SHP77 (cell line): ENCODE results near the gene FOXE1.

ENCODE experiments used
- DNase-seq, 2 experiments: peaks; one replicate each; lab custom pipeline; 2025; lab: John Stamatoyannopoulos, UW

Gene FOXE1

DNA sequence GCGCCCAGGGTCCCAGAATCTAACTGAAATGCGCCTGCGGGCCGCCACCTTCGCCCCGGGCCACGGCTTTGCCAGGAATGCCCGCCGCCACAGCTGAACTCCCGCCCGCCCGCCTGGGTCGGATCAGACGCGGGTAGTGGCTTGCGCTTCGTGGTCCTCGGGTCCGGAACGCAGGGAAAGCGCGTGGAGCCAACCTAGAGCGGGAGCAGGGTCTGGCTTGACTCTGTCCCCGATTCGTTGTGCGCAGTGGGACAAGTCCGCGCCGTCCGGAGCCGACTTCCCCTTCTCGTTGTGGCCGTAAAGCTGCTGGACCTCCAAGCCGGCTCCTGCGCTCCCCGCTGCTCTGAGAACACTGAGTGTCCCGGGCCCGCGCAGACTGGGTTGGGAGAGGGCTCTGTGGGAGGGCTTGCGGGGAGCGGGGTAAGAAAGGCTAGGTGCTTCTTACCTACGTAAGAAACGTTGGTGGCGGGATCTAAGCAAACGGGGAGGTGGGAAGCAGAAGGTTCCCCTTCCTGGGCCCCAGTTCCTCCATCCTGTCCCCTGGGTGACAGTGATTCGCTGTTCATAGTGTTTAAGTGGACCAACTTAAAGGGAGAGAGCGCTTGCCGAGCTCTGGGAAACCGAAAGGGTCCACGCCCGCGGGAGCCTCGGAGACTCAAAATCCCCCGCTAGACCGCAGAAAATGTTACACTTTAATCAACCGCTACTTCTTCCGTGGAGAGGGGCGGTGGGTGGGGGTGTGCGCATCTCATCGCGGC is 4.4 kb upstream of the FOXE1 start:
- no peak for DNase-seq

- no peak for DNase-seq
These were observed 3.0 kb upstream of the FOXE1 start for GRCh38 chr9:97849980-97850379.

- no peak for DNase-seq
These were observed 2.1 kb upstream of the FOXE1 start for GRCh38 chr9:97850746-97851445.

GRCh38 chr9:97851446-97851883 is 1.6 kb upstream of the FOXE1 start:
- no peak for DNase-seq

DNA sequence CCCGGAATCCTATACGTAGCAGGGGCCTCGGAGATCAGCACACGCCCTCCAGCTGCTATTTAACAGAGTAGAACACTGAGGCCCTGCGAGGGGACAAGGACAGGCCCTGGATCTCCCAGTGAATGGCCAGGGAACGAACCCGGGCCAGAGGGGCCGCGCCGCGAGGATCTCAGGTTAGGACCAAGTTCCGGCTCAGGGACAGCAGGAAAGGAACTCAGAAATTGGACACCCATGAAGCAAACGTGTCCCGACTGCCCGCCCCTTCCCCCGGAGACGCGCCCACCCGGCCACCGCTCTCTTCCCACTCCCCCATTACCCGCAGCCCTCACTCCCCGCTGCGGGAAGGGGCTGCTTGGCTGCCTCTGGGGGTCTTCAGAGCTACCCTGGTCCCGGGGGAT is 1.0 kb upstream of the FOXE1 start:
- no peak for DNase-seq

DNA sequence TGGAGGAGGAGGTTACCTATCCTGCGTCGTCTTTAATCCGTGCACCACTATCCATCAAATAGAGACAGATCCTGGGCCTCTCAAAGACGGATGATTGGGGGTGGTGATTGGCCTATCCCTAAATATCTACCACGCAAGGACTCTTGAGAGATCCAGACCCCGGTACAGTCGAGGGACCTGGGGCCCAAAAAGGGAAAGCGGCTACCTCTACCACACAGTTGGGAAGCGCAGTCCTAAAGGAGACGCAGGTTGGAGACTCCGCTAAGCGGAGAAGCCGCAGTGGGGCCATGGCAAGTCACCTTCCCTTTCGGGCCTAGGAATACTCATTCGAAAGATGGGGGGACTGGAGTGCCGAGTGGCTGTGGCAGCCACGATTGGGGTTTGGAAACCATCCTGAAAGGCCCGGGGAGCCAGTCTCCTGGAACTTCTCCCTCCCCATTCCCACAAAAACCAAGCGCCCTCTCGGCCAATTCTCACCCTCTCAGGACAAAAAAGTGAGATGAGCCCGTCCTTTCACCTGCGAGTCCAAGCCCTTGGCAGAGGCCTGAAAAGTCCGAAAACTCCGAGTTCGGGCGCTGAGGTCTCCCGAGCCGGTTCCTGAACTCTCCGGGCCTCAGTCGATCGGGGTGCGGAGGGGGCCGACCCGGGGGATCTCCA is 499 bp upstream of the FOXE1 start:
- DNase-seq, result no peak

DNA sequence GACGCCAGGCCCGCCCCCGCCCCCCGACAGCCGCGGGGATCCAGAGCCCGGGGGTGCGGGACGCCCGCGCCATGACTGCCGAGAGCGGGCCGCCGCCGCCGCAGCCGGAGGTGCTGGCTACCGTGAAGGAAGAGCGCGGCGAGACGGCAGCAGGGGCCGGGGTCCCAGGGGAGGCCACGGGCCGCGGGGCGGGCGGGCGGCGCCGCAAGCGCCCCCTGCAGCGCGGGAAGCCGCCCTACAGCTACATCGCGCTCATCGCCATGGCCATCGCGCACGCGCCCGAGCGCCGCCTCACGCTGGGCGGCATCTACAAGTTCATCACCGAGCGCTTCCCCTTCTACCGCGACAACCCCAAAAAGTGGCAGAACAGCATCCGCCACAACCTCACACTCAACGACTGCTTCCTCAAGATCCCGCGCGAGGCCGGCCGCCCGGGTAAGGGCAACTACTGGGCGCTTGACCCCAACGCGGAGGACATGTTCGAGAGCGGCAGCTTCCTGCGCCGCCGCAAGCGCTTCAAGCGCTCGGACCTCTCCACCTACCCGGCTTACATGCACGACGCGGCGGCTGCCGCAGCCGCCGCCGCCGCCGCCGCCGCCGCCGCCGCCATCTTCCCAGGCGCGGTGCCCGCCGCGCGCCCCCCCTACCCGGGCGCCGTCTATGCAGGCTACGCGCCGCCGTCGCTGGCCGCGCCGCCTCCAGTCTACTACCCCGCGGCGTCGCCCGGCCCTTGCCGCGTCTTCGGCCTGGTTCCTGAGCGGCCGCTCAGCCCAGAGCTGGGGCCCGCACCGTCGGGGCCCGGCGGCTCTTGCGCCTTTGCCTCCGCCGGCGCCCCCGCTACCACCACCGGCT is 1.0 kb downstream of the FOXE1 start:
- DNase-seq, result no peak

DNA sequence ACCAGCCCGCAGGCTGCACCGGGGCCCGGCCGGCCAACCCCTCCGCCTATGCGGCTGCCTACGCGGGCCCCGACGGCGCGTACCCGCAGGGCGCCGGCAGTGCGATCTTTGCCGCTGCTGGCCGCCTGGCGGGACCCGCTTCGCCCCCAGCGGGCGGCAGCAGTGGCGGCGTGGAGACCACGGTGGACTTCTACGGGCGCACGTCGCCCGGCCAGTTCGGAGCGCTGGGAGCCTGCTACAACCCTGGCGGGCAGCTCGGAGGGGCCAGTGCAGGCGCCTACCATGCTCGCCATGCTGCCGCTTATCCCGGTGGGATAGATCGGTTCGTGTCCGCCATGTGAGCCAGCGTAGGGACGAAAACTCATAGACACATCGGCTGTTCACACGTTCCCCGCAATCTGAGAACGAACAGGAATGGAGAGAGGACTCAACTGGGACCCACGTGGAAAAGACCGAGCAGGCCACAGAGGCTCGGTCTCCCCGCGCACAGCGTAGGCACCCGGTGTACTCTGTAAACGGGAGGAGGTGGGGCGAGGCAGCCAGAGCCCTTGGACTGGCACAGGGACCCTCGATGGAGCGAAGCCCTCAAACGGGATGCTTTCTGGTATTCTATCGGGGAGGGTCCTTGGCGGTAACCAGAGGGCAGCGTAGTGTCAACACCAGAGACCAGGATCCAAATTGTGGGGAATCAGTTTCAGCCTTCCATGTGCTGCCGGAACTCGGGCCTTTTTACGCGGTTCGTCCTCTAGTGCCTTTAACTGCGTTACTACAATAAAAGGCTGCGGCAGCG is 1.9 kb downstream of the FOXE1 start:
- no peak for DNase-seq

DNA sequence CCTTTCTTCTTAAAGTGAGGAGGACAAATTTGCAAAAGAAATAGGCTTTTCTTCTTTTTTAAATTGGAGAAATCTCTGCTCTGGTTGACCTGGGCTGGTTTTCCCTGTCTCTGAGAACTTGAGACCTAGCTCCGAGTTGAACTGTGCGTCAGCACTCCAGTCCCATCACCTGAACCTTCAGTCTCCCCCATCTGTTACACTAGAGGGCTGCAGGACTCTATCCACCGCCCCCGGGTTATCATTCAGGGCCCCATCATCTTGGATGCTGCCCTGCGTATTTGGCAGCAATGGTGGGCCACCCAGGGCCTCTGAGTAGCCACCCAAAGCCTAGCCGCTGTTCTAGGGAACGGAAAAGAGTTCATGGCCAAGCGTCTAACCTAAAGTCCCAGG is 2.5 kb downstream of the FOXE1 start:
- no peak for DNase-seq

- DNase-seq, result no peak
These were observed 2.9 kb downstream of the FOXE1 start for GRCh38 chr9:97855899-97856298.

DNA sequence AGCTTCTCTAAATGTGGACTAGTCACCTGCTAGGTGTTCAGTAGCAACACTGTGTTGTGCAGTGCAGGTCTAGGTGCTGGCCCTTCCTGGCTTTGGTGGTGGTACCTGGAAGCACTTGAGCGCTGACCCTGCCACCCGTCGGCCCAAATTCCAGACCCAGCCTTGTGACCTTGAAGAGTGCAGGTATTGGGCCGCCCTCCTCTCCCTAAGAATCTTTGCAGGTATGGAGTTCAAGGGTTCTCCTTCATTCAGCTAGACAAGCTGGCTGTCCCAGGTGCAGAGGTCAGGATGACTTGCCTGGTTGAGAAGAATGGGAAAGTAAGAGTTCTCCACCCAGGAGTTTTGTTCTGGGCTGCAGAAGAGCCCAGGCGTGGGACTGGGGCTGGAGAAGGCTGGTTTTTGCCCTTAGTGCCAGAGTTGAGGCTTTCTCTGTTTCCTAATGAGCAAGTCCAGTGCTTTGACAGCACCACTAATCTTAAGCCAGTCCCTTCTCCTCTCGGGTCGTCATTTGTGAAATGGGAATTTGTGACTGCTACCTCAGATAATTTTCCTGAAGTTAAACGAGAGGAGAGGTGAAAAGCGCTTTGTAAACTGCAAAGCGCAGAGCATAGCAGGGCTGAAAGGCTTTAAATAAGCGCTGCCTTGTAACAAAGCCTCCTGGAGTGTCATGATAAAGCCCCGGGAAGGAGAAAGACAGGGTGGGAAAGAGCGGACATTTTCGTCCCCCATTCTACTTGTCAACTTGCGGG is 4.0 kb downstream of the FOXE1 start:
- no peak for DNase-seq

- DNase-seq, result no peak
These were observed 4.8 kb downstream of the FOXE1 start for GRCh38 chr9:97857606-97858392.

- no peak for DNase-seq
These were observed 5.3 kb downstream of the FOXE1 start for GRCh38 chr9:97858393-97858713.

GRCh38 chr9:97858826-97859225 is 5.8 kb downstream of the FOXE1 start:
- no peak for DNase-seq

- no peak for DNase-seq
These were observed 6.3 kb downstream of the FOXE1 start for GRCh38 chr9:97859346-97859745.

DNA sequence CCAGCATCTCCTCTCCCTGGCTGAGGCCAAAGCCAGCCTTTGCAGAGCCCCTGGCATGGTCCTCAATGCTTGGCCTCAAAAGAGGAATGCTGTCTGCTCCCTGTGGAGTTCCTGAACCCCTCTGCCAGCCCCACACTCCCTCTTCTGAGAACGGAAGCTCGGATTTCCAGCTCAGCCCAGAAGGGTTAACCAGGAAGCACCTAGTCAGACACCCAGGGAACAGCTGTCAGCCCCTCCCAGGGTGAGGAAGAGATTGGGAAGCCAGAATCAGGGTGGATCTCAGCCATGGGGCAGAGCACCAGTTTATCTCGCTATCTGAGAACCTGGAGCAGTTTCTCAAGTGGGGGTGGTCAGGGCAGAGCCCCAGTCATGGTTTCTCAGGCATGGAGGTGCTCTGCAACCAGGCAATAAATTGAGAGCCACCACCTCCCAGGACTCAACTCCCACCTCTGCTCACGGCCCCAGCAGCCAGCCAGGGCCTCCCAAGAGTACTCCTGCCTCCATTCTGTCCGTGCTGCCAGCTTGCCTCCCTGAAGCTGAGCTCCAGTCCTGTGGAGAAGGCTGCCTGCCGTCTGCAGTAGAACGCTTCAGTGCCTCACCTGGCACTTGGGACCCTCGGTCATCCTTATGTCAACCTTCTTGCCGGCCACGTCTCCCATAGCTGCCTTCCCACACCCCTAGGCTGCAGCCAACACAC is 7.6 kb downstream of the FOXE1 start:
- DNase-seq, result no peak

DNA sequence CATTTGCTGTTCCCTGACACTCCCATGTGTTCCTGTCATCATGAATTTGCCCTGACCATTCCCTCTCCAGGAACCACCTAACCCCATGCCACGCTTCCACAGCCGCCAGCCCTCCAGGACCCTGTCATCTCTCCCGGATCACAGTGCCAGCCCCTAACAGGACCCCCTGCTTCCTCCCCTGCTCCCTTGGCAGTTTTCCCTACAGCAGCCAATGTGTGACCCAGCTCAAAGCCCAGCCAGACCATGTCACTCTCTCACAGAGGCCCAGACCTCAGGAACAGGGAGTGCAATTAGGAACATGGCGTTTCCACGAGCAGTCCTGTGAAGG is 8.1 kb downstream of the FOXE1 start:
- no peak for DNase-seq

DNA sequence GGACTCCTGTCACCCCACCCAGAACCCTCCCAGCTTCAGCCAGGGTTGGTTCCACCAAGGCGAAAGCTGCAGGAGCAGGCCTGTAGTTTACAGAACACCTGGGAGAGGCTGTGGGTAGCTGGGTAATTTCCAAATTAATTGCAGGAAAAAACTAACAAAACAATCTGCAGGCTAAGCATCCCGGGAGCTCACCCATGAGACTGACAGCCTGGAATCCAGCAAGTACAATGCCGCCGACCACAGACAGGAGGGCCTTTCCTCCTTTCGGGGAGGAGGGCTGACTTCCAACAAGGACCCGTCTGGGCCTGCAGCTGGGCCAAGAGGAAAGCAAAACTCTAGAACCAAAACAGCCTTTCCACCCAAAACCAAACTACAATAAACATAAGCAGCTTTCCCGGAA is 10.3 kb downstream of the FOXE1 start:
- no peak for DNase-seq

GRCh38 chr9:97864396-97864795 is 11.4 kb downstream of the FOXE1 start:
- DNase-seq, result no peak

DNA sequence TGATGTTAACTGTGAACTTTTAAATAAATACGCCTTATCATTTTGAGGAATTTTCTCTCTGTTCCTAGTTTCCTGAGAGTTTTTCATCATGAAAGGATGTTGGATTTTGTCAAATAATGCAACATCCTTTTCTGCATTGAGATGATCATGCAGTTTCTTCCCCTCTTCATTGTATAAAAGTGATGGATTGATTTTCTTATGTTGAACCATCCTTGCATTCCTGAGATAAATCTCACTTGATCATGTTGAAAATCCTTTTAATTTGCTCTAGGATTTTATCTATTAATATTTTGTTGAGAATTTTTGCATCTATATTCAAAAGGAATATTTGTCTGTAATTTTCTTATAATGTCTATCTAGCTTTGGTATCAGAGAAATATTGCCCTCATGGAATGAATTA is 13.3 kb downstream of the FOXE1 start:
- no peak for DNase-seq
